GM19193 (cell line): ENCODE measurements around the gene CCM2L.

ENCODE experiments used
- POLR2A ChIP-seq: IDR thresholded peaks from 4 replicates; pipeline ENCODE4 v1.6.1; 2011; ENCODE audit not compliant: insufficient read depth, insufficient read length; ENCODE audit errors: extremely low read depth

CCM2L gene

DNA sequence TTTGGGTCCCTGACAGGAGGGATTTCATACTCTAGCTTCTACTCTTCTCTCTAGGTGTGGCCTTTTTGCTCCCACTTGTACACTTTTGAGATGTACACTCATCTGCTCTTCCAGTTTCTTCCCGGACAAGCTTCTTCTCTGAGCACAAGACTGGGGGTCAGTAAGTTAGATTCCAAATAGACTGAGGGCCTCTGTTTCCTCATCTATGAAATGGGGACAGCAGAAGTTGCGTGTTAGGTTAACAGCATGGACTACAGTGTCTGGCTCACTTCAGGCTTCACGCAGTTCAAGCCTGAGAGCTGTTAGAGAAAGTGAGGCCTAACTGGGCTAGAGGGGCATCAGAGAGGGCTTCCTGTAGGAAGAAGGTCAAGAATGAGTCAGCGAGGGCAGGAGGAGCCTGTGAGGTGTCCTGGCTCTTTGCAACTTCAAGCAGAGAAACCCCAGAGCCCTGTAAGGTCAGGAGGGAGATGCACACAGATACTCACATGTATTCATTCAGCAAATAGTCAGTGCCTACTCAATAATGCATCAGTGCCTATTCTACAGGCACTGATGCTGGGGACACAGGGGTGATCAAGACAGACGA lies 21.7 kb upstream of the CCM2L start:
- TF ChIP-seq POLR2A = no peak

DNA sequence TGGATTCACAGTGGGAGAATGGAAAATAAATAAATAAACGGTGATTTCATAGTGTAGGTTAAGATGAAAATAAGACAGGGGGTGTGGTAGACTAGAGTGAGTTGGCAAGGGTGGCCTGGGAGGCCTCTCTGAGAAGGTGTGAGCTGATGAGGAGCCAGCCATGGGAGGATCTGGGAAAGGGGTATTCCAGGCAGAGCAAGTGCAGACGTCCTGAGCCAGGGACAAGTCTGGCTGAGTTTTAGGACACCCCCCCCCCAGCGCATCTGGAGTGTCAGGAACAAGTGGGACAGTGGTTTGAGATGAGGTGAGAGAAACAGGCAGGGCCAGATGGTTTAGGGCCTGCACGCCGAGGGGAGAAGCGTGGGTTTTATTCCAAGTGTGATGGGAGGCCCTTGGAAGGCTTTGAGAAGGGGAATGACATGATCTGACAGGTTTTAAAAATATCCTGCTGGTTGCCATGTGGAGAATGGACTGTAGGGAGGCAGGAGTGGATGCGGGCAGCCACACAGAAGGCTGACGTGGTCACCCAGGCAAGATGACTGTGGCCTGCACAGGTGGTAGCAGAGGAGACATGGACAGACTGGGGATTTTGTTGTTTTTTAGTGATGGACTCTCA lies 21.1 kb upstream of the CCM2L start:
- TF ChIP-seq POLR2A = no peak

DNA sequence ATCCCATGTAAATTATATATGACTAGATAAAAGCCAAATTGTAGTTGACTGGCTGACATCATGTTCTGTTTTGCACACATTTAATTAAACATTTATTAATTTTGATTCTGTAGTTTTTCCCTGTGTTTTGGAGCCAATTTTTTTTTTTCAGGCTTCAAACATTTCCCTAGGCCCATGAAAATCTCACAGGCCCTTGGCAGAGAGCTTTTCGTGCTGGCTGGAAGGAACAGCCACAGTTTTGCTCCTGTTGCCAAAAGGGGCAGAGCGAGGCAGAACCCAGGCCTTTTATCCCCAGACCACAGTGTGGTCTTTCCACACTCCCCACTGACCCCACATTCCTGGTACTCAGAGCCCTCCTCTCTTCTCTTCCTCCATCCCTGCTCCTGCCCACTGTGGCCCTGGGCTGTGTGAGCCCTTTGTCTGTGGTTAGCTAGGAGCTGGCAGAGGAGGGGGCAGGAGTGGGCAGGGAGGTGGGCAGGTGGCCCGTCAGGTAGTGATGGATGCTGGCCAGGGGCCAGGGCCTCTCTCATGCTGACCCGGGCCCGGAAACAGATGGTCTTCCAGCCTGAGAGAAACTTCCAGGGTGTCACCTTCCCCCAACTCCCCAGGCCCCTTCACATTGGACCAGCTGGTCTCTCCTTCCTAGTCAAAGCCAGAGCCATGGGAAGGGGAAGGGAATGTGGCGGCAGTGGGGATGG lies 19.4 kb upstream of the CCM2L start:
- TF ChIP-seq POLR2A = no peak

DNA sequence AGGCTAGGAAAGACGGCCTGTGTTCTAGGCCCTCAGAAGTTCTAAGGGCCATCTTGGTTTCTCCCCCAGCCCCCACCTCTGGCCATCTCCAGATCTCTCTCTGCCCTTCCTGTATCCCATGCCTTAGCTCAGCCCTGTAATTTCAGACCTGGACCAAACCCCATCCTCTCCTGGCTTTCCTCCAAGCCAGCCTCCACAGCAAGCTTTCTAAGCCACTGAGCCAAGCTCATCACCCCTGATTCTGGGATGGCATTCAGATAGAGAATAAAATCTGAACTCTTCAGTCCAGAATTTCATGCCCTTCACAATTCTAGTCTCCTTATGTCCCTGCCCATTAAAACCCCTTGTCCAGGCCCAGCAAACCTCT lies 18.9 kb upstream of the CCM2L start:
- no peak for TF ChIP-seq POLR2A

DNA sequence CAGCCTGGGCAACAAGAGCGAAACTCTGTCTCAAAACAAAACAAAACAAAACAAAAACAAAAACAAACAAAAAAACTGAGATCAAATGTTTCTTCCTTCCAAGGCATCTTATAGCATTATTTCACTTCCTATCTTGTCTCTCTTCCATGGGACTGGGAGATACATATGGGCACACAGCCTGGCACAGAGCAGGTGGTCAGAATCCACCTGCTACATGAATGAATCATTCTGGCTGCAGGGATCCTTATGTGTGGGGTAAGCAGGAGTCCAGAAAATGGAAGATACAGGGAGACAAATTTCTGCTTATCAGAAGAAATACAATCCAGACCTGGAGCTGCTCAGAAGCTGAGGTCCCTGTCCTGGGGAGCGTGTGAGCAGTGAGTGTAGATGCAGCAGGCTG lies 18.2 kb upstream of the CCM2L start:
- no peak for TF ChIP-seq POLR2A

DNA sequence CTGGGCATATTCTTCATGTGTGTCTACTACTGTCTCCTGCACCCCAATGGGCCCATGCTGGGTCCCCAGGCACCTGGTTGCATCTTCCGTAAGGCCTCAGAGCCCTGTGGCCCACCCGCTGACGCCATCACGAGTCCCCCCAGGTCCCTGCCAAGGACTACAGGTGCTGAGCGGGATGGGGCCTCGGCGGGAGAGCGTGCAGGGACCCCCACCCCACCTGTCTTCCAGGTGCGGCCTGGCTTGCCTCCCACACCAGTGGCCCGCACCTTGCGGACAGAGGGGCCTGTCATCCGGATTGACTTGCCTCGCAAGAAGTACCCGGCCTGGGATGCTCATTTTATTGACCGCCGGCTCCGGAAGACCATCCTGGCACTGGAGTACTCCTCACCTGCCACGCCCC lies 13.2 kb upstream of the CCM2L start:
- no peak for TF ChIP-seq POLR2A

DNA sequence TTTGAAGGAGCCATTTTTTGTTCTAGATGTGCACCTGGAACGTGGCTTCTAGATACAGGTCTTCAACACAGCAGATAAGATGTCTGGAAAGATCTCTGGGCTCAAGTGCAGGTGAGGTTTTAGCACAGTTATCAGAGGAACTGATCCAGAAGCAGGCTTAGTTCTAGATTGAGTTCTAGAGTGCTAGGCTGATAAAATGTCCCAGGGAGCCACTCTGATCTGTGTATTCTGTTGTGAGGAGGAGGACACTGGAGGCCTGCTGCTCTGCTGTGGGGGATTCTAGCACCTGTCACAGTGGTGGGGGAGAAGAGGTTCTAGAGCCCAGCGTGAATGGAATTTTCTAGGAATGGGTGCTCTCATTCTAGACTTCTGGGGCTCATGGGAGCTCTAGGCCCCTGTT lies 12.0 kb upstream of the CCM2L start:
- TF ChIP-seq POLR2A = no peak

DNA sequence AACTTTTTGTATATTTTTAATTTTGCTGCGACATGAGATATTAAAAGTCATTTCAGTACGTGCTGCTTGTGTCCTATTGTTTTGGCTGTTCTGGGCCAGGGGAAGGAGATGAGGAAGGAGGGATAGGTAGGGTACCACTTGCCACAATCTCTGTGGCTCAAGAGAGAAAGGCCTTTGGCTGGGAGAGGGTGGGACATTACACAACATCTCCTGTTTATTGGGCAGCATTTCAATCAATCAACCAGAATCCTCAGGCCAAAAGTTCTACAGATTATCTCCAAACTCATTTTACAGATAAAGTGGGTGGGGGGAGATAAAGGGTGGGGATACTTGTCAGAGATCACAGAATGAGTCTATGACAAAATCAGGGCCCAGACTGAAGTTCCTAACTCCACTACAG lies 6.9 kb upstream of the CCM2L start:
- no peak for TF ChIP-seq POLR2A

DNA sequence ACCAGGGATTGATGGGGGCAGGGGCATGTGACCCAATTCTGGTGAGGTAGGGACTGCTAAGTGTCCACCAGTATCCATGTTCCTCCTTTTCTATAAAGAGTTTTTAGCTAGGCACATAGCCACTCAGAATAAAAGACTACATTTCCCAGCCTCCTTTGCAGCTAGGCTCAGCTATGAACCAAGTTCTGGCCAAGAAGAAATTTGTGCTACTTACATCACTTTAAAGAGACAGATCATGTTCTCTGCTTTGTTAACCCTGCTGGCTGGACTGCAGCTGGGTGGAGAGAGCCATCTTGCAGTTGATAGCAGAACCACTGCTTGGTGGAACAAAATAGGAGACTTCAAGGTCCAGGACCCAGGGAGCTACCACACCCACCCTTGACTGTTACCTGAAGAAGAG lies 5.3 kb upstream of the CCM2L start:
- TF ChIP-seq POLR2A = no peak

DNA sequence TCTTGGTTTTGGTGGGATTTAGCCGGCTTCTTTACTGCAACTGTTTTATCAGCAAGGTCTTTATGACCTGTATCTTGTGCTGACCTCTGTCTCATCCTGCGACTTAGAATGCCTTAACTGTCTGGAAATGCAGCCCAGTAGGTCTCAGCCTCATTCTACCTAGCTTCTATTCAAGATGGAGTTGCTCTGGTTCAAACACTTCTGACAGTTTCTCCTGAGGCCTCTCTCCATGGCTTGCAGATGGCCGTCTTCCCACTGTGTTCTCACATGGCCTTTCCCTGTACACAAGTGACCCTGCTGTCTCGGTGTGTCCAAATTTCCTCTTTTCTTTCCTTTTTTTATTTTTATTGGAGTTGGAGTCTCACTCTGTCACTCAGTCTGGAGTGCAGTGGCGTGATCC lies 4.2 kb upstream of the CCM2L start:
- no peak for TF ChIP-seq POLR2A

DNA sequence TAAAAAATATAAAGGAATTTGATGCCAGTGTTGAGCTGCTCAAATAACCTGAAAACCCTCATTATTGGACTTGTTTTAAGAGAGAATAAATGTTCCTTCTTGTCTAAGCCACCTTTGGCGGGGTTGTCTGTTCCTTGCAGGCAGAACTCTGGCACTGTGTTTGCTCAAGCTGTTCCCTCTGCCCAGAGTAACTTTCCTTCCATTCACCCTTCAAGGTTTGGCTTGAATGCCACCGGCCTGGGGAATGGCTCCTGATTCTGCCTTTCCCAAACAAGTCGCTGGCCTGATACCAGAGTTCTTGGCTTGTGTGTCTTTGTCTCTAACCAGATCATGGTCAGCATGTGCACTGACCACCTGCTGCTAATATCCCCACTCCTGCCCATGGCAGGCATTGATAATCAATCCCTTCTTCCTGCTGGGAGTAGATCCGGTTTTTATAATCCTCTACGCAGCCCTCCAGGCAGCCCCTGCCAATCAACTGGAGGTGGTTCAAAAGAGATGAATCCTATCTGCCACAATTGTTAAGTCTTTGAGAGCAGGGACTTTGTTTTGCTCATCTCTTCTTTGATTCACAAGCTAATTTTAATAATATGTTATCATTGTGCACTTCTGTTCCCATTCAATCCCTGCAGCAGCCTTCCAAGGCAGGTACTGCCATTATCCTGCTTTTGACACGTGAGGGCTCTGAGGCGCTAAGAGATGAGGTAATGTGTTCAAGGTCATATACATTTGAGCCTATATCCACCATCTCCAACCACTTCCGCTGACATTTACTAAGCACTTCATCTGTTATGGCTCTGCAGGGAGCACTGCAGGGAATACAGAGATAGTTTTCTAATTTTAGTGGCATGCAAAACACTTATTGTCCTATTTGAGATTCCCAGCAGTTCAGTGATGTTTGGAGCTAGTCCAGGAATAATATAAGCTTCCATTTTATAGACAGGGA lies 3.1 kb upstream of the CCM2L start:
- no peak for TF ChIP-seq POLR2A

DNA sequence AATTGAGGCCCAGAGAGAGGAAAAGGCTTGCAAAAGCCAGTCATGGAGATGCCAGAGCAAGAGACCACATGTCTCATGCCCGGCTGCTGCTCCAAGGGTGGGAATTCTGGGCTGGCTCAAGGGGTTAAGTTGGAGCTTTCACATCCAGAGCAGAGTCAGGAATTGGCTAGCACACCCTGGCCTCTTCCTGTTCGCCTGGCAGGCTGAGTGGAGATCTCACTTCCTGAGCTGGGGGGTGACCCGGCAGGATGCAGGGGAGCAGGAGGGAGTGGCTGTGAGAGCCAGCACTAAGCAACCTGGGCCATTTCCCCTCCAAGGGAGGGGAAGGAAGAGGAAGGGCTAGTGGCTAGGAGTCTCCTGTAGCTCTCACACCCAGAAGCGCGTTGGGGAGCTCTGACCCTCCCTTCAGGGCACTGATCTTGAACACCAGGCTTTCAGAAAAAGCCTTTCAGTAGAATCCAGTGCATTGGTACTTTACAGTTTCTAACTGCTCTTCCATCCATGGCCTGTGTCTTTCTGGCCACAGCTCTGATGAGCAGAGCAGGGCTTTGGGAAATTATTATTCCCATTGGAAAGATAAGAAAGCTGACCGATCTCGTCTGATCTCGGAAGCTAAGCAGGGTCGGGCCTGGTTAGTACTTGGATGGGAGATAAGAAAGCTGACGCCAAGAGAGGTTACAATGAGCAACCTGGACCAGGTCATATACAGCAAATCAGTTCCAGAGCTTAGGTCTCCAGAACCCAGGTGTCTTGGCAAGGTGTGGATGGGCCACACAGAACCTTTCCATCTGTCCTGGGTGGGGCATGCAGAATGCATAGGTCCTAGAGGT lies 2.2 kb upstream of the CCM2L start:
- no peak for TF ChIP-seq POLR2A

DNA sequence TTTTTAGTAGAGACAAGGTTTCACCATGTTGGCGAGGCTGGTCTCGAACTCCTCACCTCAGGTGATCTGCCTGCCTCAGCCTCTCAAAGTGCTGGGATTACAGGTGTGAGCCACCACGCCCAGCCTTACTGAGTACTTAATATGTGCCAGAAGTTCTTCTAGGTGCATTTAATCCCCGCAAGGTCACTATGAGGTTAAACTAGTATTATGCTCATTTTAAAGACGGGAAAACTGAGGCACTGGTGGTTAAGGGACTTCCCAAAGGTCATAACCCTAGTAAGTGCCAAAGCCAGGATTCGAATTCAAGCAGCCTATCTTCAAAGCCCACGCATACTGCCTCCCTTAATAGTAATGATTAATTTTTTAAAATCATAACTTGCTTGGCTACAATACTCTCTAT lies 674 bp upstream of the CCM2L start:
- no peak for TF ChIP-seq POLR2A

DNA sequence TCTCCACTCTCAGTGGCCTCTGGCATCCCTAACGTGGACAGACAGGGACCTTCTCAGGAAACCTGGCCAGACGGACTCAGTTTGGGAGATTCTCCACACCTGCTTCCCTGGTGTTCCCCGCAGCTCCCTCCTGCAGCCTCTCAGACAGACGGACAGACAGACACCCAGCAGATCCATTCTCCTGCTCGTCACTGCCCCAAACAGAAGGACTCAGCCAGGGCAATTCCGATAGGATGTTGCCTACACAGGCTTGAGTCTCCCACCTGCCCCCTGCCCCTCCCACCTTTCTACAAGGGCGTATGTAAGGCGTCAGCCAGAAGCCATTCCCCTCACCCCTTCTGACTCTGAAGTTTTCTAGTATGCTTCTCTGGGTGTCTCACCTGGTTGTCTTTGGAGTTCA lies 428 bp downstream of the CCM2L start:
- no peak for TF ChIP-seq POLR2A
